ENCODE results near the gene PRTFDC1.

The PRTFDC1 gene

DNA sequence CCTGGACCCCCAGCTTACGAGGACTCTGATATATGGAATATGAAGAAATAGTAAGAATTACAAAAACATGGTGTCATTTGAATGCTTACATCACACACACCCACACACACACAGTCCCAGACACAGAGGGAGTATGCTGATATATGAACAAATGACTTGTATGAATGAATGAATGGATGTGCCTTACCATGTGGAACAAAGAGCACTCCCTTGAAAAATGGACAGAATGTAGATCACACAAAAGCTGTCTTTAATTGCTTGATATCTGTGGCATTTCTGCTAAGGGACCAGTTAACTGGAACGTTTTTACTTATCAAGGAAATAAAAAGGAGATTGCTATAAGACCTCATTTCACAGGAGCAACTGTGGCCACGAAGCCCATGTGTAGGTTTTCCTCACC, 46.0 kb downstream of the PRTFDC1 start:
- DNase-seq (no peak), ATAC-seq (no peak)
- Mint-ChIP-seq H3K27me3 (no peaks in the 10 kb centered on the region), H3K9me3 (peaks cover 0 to 13% of the 10 kb centered on the region in 2 donors), H3K4me1 (peaks cover 21% of the 10 kb centered on the region), H3K4me3 (no peak overlapping the region), H3K27ac (no peak overlapping the region)

DNA sequence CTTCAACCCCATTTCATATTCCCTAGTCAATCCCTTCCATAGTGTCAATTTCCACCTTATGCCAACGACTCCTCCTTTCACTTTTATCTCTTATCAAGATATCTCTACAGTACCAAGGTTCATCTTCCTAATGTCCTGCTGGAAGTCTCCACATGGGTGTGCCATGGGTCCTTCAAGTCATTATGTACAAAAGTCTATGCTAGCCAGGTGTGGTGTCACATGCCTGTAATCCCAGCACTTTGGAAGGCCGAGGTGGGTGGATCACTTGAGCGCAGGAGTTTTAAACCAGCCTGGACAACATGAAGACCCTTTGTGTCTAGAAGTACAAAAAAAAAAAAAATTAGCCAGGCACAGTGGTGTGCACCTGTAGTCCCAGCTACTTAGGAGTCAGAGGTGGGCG, 47.6 kb downstream of the PRTFDC1 start:
- H3K9me3 Mint-ChIP-seq: peaks cover 0 to 13% of the 10 kb centered on the region in 2 donors
- no peaks in the 10 kb centered on the region for H3K27me3 Mint-ChIP-seq
- ATAC-seq (no peak), DNase-seq (no peak)
- H3K27ac Mint-ChIP-seq: peak overlapping the region in 1 of 2 donors; percentile 14
- H3K4me3 Mint-ChIP-seq: no peak overlapping the region
- H3K4me1 Mint-ChIP-seq: peaks cover 23% of the 10 kb centered on the region

DNA sequence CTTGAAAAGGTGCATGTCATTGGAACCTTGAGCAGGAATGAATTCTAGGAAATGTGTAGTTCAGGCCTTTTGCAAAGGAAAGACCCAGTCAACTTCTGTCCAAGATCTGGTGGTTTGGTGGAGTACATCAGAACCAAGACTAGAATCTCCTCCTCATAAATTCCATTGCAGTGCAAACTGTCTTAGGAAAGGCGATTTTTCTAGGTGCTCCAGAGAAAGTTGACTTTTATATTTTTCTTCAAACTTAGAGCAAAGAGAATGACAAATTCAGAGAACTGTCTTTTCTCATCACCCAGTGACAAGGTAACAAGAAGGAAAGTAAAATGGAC, 50.0 kb downstream of the PRTFDC1 start:
- no peak for ATAC-seq
- peaks cover 42% of the 10 kb centered on the region for H3K4me1 Mint-ChIP-seq
- no peak for DNase-seq
- H3K9me3 Mint-ChIP-seq: peaks cover 0 to 17% of the 10 kb centered on the region in 2 donors
- H3K27me3 Mint-ChIP-seq: no peaks in the 10 kb centered on the region
- peak overlapping the region in 1 of 2 donors; percentile 41 for H3K27ac Mint-ChIP-seq
- H3K4me3 Mint-ChIP-seq: no peak overlapping the region

DNA sequence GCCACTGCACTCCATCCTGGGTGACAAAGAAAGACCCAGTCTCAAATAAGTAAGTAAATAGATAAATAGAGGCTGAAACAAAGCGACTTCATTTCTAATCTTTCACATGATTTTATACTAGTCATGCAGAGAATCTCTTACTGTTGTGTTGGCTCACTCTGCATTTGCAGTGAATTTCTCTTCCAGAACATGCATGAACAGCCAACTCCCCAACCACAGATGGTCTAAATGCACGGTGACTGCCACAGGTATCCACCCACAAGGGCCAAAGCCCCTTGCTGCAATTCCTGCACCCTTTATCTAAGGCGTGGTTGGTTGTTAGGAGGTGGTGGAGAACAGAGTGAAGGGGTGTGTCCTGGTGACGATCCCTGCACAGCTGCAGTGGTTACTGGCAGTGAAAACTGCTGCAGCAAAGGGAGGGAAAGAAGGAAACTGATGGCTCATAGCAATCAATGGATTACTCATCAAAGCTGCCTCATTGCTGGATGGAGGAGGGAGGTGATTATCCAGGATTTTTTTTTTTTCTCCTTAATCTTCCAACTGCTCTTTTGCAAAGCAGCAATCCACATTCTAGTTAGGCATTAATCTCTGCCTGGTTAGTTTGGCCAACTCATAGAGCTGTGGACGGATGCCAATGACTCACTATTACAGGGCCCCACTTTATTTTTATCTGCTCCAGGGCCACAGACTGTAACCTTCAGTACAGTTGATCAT, 50.6 kb downstream of the PRTFDC1 start:
- ATAC-seq (no peak), DNase-seq (no peak)
- Mint-ChIP-seq H3K27me3 (no peaks in the 10 kb centered on the region), H3K27ac (peak overlapping the region in 1 of 2 donors; percentile 26), H3K9me3 (peaks cover 0 to 15% of the 10 kb centered on the region in 2 donors), H3K4me3 (peak overlapping the region in 1 of 2 donors; percentile 57), H3K4me1 (peaks cover 47% of the 10 kb centered on the region)

DNA sequence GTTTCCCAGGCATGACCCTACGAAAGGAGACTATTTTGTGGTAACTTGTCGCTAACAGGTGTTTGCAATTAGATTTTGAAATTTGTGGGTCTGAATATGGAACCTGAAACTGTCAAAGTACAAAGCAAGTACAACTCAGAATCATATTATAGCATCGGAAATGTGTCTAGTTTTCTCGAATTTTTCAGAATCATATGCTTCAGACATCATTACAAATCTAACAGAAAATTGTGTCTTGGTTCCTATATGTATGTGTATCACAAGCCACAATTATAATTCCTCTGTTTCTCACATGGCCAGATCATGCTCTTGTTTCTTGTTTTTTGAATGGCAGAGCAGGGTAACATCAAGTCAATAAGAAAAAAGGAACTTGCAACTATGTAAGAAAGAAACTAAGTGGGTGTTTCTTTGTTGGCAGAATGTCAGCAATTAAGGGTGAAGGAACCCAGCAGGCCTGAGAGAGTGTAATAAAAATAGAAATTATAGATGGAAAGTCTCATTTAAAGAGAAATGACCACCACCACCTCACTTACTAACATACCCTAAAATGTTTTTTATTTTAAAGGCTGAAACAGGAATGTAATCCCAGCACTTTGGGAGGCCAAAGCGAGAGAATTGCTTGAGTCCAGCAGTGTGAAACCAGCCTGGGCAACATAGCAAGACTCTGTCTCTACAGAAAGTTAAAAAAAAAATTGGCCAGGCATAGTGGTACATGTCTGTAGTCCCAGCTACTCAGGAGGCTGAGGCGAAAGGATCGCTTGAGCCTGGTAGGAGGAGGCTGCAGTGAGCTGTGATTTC, 51.3 kb downstream of the PRTFDC1 start:
- Mint-ChIP-seq H3K27ac (no peak overlapping the region), H3K4me1 (peaks cover 55% of the 10 kb centered on the region), H3K9me3 (peaks cover 0 to 8% of the 10 kb centered on the region in 2 donors), H3K4me3 (no peak overlapping the region), H3K27me3 (no peaks in the 10 kb centered on the region)
- ATAC-seq: peak; percentile 88
- DNase-seq: no peak

DNA sequence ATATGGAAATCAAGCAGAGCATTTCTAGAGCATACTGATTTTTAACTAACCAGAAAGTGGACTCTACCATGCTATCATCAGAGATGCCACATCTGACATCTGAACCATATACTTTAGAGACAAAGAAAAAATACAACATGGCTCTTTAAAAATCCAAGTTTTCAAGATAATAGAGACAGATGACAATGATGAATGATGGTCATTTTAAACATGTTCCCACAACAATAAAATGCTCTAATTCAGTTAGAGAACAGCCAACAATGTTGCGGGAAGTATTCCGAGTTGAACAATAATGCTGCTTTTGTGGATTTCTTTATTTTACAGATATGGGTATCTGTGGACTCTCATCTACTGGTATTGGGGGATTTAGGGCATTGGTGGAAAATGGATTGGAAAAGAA, 52.8 kb downstream of the PRTFDC1 start:
- DNase-seq: no peak
- peaks cover 70% of the 10 kb centered on the region for H3K4me1 Mint-ChIP-seq
- no peak overlapping the region for H3K27ac Mint-ChIP-seq
- no peak overlapping the region for H3K4me3 Mint-ChIP-seq
- no peaks in the 10 kb centered on the region for H3K27me3 Mint-ChIP-seq
- peaks cover 0 to 4% of the 10 kb centered on the region in 2 donors for H3K9me3 Mint-ChIP-seq
- no peak for ATAC-seq

DNA sequence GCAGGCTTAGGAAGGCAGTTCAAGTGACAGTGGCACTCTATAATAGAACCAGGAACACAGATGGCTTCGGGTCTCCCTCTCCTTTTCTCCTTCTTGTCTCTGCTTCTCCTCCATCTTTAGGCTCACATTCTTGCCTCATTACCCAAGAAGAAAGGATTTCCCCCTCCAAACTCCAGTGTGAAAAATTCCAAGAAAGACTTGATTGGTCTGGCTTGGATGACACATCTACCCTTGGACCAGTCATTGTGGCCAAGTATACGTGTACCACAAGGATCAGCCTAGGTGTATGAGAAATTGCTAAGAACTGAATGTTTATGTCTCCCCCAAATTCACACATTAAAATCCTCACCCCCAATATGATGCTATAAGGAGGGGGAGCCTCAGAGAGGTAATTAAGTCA, 53.9 kb downstream of the PRTFDC1 start:
- ATAC-seq: no peak
- H3K4me1 Mint-ChIP-seq: peaks cover 80% of the 10 kb centered on the region
- no peaks in the 10 kb centered on the region for H3K27me3 Mint-ChIP-seq
- DNase-seq: no peak
- H3K4me3 Mint-ChIP-seq: no peak overlapping the region
- H3K27ac Mint-ChIP-seq: no peak overlapping the region
- H3K9me3 Mint-ChIP-seq: peaks cover 0 to 4% of the 10 kb centered on the region in 2 donors

DNA sequence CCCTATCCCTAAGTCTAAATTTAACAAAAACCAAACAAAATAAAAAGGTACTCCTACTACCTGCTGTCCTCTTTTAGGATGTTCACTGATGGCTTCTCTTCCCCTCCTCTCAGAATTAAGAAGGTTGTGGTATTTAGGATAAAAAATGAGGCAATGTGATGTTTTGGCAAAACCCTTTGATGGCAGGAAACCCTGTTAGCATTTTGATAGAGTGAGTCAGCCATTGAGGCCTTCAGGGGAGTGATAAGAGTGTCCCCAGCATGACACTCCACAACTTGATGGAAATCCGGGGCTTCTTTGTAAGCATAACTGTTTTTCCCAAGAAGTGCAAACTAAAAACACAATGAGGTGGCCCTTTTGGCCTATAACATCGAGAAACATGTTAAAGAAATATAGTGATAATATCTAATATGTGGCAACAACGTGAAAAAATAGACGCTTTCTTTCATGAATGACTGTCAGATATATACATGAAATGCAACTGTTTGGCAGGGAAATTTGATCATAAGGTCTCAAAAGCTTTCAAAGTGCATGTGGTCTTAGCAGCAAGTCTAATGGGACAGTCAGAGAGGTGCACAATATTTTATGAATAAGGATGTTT, 55.0 kb downstream of the PRTFDC1 start:
- peak; percentile 66 for ATAC-seq

DNA sequence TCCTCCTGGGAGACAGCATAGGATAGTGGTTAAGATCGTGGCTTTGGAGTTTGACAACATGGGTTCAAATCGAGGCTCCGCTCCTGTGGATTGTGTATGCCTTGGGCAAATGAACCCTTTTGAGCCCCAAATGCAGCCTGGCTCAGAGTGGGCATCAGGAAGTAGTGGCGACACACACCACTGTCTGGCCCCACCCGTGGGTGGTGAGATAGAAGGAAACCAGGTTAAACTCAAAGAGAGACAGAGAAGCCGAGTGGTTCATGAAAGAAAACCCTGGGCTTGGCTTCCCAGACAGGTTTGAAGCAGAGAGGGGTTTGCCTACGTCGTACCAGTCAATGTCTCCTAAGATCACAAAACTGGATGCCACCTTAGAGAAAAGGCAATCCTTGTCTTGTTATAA, 57.7 kb downstream of the PRTFDC1 start:
- H3K27ac Mint-ChIP-seq: peak overlapping the region; percentile 92 to 96
- peaks cover 0 to 4% of the 10 kb centered on the region in 2 donors for H3K9me3 Mint-ChIP-seq
- peaks cover 70% of the 10 kb centered on the region for H3K4me1 Mint-ChIP-seq
- peak overlapping the region; percentile 66 to 74 for H3K4me3 Mint-ChIP-seq
- peak in 1 of 2 donors; percentile 12 for DNase-seq
- no peaks in the 10 kb centered on the region for H3K27me3 Mint-ChIP-seq
- ATAC-seq: peak; percentile 48

More for the DNA sequence above, 55.0 kb downstream of the PRTFDC1 start:
- no peaks in the 10 kb centered on the region for H3K27me3 Mint-ChIP-seq
- peaks cover 76% of the 10 kb centered on the region for H3K4me1 Mint-ChIP-seq
- H3K4me3 Mint-ChIP-seq: peak overlapping the region in 1 of 2 donors; percentile 27
- no peak for DNase-seq
- peaks cover 0 to 4% of the 10 kb centered on the region in 2 donors for H3K9me3 Mint-ChIP-seq
- peak overlapping the region in 1 of 2 donors; percentile 81 for H3K27ac Mint-ChIP-seq

DNA sequence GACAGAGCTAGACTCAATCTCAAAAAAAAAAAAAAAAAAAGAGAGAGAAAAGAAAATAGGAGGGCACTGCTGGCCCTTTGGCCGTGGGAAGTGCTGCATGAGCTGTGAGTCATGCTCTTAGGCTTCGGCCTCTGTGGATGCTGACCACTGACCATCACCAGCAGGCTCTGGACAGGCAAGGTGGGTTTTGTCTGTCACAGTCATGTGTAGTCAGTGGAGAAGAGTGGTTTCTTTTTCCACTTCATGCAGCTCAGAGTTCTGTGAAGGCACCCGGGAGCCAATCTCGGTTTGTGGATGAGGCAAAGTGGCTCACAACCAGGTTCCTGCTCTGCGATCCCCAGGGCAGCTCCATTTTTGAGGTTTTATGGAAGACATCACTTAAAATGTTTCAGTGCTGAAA, 58.1 kb downstream of the PRTFDC1 start:
- DNase-seq (no peak), ATAC-seq (peak; percentile 31)
- peaks cover 74% of the 10 kb centered on the region for H3K4me1 Mint-ChIP-seq
- peak overlapping the region; percentile 66 to 74 for H3K4me3 Mint-ChIP-seq
- H3K27ac Mint-ChIP-seq: peak overlapping the region in 1 of 2 donors; percentile 96
- H3K27me3 Mint-ChIP-seq: no peaks in the 10 kb centered on the region
- peaks cover 0 to 4% of the 10 kb centered on the region in 2 donors for H3K9me3 Mint-ChIP-seq

DNA sequence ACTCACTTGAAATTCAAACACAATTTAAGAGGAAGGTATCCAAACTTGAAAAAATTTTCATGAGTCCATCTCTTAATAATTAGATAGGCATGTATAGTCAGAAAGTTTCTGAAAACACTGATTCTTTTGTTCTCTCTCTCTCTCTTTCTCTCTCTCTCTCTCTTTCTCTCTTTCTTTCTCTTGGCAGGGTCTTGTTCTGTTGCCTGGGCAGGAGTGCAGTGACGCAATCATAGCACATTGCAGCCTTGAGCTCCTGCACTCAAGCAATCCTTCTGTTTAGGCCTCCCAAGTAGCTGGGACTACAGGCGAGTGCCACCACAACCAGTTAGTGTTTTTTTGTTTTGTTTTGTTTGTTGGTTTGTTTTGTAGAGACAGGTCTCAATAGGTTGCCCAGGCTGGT, 59.3 kb downstream of the PRTFDC1 start:
- no peak overlapping the region for H3K4me3 Mint-ChIP-seq
- peaks cover 72% of the 10 kb centered on the region for H3K4me1 Mint-ChIP-seq
- ATAC-seq: no peak
- no peaks in the 10 kb centered on the region for H3K9me3 Mint-ChIP-seq
- H3K27me3 Mint-ChIP-seq: no peaks in the 10 kb centered on the region
- no peak for DNase-seq
- H3K27ac Mint-ChIP-seq: no peak overlapping the region

DNA sequence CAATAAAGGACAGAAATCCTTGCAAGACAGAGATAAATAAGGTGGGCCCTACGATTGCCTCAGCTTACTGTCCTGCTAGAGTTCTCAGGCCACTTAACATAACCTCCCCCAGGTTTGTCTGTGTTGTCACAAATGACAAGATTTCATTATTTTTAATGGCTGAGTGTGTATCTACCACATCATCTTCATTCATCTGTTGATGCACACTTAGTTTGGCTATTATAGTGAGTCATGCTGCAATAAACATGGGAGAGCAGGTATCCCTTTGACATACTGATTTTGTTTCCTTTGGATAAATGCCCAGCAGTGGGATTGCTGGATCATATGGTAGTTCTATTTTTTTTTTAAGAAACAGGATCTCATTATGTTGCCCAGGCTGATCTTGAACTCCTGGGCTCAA, 60.6 kb downstream of the PRTFDC1 start:
- H3K27ac Mint-ChIP-seq: no peak overlapping the region
- no peaks in the 10 kb centered on the region for H3K27me3 Mint-ChIP-seq
- no peak overlapping the region for H3K4me3 Mint-ChIP-seq
- ATAC-seq (no peak), DNase-seq (no peak)
- H3K9me3 Mint-ChIP-seq: peaks cover 6 to 7% of the 10 kb centered on the region in 2 donors
- H3K4me1 Mint-ChIP-seq: peaks cover 71% of the 10 kb centered on the region

DNA sequence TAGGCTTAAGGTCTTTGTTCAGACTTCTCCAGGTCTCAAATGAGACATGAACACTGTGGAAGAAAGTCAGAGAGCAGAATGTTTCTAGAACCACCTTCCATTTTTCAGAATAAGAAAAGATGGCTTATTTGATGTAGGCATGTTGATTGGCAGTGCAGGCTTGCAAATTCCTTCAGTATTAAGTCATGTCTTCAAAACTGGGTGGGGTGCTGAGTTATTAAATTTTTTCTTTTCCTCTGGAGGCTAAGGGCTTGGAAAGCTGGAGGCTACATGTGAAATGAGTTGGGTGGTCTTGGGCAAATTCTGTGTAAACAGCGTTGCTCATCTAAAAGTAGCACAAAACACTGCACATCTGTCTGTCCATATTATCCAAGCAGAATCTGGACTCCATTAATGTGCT, 62.8 kb downstream of the PRTFDC1 start:
- ATAC-seq (no peak), DNase-seq (no peak)
- peaks cover 6 to 7% of the 10 kb centered on the region in 2 donors for H3K9me3 Mint-ChIP-seq
- H3K4me1 Mint-ChIP-seq: peaks cover 62% of the 10 kb centered on the region
- no peak overlapping the region for H3K4me3 Mint-ChIP-seq
- H3K27me3 Mint-ChIP-seq: no peaks in the 10 kb centered on the region
- no peak overlapping the region for H3K27ac Mint-ChIP-seq

DNA sequence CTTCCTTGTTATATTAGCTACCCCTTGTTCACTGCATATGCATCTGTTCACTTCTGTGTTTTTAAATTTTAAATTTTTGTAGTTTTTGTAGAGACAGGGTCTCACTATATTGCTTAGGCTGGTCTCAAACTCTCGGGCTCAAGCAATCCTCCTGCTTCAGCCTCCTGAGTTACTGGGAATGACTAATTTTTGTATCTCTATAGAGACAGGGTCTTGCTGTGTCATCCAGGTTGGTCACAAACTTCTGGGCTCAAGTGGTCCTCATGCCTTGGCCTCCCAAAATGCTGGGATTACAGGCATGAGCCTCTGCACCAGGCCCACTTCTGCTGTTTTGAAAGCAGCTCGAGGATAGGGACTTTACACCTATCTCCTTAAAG, 64.6 kb downstream of the PRTFDC1 start:
- DNase-seq (no peak), ATAC-seq (peak; percentile 44)
- Mint-ChIP-seq H3K4me3 (peak overlapping the region; percentile 80 to 81), H3K27me3 (no peaks in the 10 kb centered on the region), H3K27ac (peak overlapping the region; percentile 86 to 95), H3K9me3 (peaks cover 6 to 7% of the 10 kb centered on the region in 2 donors), H3K4me1 (peaks cover 60% of the 10 kb centered on the region)

DNA sequence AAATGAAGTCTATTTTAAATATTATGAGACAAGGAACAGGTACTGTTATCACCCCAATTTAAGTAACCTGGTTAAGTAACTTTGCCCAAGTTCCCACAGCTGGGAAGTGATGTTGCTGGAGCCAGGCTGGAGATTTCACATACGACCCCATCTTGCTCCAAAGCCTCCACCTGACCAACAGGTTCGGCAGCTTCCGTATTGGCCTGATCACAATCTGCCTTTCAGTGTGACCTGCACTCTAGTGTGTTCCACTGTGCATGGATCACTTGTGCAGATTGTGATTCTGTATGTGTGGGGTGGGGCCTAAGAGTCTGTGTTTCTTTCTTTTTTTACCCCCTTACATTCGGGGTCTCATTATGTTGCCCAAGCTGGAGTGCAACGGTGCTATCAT, 66.1 kb downstream of the PRTFDC1 start:
- Mint-ChIP-seq H3K4me1 (peaks cover 72% of the 10 kb centered on the region), H3K9me3 (peaks cover 6 to 7% of the 10 kb centered on the region in 2 donors), H3K27me3 (no peaks in the 10 kb centered on the region), H3K4me3 (no peak overlapping the region), H3K27ac (no peak overlapping the region)
- ATAC-seq (no peak), DNase-seq (no peak)

Measured in stimulated activated naive CD8-positive, alpha-beta T cell treated with anti-CD3 and anti-CD28 coated beads, Interleukin-15, amount 100 ng/mL, for 72 hours (primary cell).